AG04449 (cell line): ENCODE results near the gene ENAH.

Experiments
- CTCF ChIA-PET: fragments of 350-600 bp; formaldehyde crosslinking; extraction: SDS; loops from one replicate; lab custom pipeline; 2021; ENCODE audit warnings: antibody characterized with exemption; lab: Yijun Ruan, JAX
- POLR2A ChIA-PET: fragments of 400-600, 350-600 bp; formaldehyde crosslinking; extraction: SDS; loops from one replicate; lab custom pipeline; 2020; ENCODE audit warnings: antibody characterized with exemption, inconsistent platforms; lab: Yijun Ruan, JAX
- DNase-seq: peaks from one replicate; pipeline ENCODE4 v3.0.0-alpha.2; 2010; ENCODE audit warnings: low read depth, low spot score
- H3K4me3 ChIP-seq: 2 replicates; pipeline ENCODE4 v1.5.1; 2011; ENCODE audit warnings: low read depth, mild to moderate bottlenecking, control low read depth, low read length
- TF ChIP-seq, protein P1 (sequence below): IDR thresholded peaks from one replicate; pipeline ENCODE4 v1.5.1; 2011; ENCODE audit warnings: mild to moderate bottlenecking, moderate library complexity, low read length, control low read depth, inconsistent platforms; ENCODE audit not compliant: insufficient read depth; ENCODE audit errors: missing control alignments

Gene ENAH

DNA sequence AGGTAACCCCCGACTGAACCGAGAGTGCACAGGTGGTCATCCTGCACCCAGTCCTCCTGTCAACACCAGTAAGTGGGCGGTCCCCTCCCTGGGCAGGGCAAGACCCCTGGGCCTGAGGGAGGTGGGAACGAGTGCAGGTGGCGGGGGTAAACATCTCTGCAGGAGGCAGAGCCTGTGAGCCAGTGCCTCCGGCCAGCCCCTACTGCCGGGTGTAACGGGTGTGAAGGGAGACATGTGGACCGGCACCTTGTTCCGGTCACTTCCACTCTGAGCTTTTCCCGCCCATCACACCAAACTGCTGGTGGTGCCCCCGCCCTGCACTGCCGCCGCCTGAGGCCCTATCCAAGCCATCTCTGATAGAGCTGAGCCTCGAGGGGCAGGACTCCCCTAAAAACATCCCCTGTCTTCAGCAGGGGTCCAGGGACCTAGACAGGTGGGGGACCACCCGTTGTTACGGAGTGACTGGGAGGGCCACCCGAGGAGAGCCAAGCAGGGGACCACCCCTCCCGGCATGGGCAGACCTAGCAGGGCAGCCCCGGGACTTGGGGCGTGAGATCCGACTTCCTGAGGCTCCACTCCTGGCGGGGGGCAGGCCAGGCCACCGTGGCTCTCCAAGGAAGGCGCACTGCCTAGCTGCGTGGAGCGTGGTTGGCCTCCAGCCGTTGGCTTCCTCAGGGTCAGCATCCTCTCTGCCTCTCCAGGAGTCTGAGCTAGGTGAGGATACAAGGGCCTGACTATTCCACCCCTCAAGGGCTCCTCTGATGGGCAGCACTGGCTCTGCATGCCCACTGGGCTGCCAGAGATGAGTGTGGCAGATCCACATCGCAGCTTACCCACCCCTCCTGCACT lies 181.2 kb downstream of the ENAH start:
- CTCF ChIA-PET: interaction anchor here (1.0 to 12.6 kb wide), 9 partner anchors 303 to 515 kb away, joined by 3 to 190 read pairs (median 10); partner anchors contain the start of genes SRP9 and TMEM63A
- POLR2A ChIA-PET: no interaction called here
- DNase-seq: no peak
- TF ChIP-seq, protein P1, sequence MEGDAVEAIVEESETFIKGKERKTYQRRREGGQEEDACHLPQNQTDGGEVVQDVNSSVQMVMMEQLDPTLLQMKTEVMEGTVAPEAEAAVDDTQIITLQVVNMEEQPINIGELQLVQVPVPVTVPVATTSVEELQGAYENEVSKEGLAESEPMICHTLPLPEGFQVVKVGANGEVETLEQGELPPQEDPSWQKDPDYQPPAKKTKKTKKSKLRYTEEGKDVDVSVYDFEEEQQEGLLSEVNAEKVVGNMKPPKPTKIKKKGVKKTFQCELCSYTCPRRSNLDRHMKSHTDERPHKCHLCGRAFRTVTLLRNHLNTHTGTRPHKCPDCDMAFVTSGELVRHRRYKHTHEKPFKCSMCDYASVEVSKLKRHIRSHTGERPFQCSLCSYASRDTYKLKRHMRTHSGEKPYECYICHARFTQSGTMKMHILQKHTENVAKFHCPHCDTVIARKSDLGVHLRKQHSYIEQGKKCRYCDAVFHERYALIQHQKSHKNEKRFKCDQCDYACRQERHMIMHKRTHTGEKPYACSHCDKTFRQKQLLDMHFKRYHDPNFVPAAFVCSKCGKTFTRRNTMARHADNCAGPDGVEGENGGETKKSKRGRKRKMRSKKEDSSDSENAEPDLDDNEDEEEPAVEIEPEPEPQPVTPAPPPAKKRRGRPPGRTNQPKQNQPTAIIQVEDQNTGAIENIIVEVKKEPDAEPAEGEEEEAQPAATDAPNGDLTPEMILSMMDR: no peak
- H3K4me3 ChIP-seq: no peak overlapping the region

DNA sequence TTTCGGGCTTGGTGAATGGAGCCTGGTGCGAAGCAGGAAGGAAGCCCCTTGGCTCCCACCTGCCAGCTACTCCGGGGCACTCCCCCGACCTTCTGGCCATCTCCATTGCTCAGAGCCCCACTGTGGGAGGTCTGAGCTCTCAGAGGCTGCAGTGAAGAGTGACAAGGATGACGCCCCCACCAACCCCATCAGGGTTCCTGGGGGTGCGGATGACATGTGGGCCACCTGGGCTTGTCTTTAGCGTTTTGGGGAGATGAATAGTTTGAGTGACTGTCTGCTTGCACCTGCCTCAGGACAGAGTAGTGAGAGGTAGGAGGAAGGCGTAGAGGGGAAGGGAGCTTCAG lies 181.8 kb downstream of the ENAH start:
- no peak for DNase-seq
- ChIA-PET CTCF (interaction anchor here (1.0 to 12.6 kb wide), 8 partner anchors 301 to 516 kb away, joined by 3 to 190 read pairs (median 7); partner anchors contain the start of genes SRP9 and TMEM63A), POLR2A (no interaction called here)
- TF ChIP-seq, protein P1: no peak
- H3K4me3 ChIP-seq: no peak overlapping the region

DNA sequence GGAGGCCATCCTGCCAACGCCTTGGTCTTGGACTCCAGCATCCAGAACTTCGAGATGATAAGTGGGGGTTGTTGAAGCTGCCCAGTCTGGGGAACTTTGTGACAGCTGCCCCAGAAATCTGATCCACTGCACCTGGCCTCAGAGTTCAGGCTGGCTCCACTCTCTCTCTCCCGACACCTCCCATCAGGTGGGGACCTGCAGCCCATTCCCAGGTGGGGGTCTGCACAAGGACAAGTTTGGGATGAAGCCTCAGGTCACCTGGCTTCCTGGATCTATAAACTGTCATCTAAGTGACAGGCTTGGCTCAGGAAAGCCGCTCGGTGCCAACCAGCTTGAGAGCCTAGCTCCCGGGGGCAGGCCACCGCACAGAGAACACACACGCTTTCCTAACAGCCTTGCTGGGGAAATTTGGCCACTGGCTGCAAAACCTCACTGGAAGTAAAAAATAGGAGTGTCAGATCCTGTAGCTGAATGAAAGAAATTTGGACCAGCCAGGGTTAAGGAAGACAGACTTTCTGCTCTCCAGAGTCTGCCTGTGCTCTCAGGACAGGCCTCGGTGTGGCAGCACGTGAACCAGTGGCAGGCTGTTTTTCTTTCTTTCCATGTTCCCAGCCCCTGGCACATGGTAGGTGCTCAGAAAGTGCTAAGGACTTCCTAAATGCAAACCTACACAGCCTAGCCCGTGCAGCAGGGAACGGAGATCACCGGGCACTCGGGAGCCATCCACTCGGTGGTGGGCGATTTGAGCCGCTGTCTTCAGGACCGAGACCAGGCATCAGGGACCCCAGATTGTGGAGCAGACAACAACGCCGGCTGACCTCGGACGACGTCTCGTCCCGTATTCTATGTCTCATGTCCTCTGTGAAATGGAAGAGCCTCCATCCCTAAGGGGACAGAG lies 182.5 kb downstream of the ENAH start:
- no peak for DNase-seq
- no peak overlapping the region for H3K4me3 ChIP-seq
- CTCF ChIA-PET: interaction anchor here (1.0 to 12.6 kb wide), 7 partner anchors 8 to 516 kb away, joined by 3 to 190 read pairs (median 4); partner anchors contain the start of gene SRP9
- POLR2A ChIA-PET: no interaction called here
- TF ChIP-seq, protein P1: peak; percentile 4

DNA sequence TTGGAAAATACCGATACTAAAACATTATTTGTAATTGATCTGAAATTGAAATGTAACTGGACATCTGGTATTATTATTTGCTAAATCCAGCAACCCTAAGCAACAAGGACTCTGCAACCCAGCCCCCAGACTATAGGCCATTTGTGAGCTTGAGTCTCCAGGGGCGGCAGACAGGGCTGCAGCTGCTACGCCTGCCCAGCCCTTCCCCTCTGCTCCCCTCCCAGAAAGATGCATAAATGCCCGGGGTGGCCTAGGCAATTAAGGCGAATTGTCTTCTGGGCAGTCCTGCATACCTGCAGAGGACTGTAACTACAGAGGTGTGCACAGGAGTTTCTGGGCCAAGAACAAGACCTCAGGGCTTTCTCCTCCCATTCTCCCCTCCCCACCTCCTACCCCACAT lies 183.9 kb downstream of the ENAH start:
- CTCF ChIA-PET: interaction anchor here (1.2 to 12.6 kb wide), 8 partner anchors 9 to 518 kb away, joined by 3 to 190 read pairs (median 5); partner anchors contain the start of gene SRP9
- POLR2A ChIA-PET: no interaction called here
- TF ChIP-seq, protein P1: no peak
- DNase-seq: no peak
- H3K4me3 ChIP-seq: no peak overlapping the region

DNA sequence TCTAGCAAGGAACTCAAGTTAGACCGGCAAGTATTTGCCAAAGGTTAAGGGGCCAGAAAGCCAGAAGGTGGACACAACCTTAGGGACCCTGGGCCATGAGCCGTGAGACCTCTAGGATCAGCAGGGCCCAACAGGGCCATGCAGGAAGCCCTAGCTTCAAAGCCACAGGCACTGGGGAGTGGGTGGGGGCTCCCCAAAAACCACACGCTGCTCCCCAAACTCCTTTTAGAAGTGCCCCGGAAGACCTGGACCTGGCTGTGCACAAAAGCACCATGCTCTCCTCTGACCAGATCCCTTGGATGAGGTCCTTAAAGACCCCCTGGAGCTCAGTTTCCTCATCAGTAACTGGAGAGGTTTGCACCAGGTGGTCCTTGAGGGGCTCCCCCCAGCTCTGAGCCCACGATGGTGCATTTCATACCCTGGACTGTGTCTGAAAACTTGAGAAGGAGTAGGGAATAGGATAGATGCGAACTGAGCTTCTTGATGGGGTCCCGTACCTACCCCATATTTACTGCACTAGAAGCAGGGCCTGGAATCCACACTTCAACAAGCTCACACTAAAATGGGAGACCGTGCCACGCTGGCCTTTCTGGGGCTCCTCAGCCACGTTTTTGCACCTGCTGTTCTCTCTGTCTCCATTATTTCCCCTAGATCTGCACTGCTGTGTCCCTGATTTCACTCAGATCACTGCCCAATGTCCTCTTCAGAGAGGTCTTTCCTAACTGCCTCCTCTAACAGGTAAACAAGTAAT lies 184.5 kb downstream of the ENAH start:
- POLR2A ChIA-PET: interaction anchor here (1.5 kb wide), 1 partner anchor 456 kb away, joined by 3 read pairs; the partner anchor contains the start of gene PYCR2
- no peak overlapping the region for H3K4me3 ChIP-seq
- CTCF ChIA-PET: interaction anchor here (0.6 to 12.6 kb wide), 12 partner anchors 10 to 518 kb away, joined by 3 to 190 read pairs (median 4); partner anchors contain the start of gene SRP9
- TF ChIP-seq, protein P1: no peak
- no peak for DNase-seq
